D721Med (cell line): ENCODE measurements around the gene TSC22D3.

Source experiments
- DNase-seq: peaks from one replicate; pipeline ENCODE4 v3.0.0; 2011; ENCODE audit warnings: low spot score; ENCODE audit not compliant: insufficient read length
- FAIRE-seq: peaks from 2 replicates; lab custom pipeline; 2011; peaks lifted over from hg19 to GRCh38; lab: Jason Lieb, UNC
- TF ChIP-seq, protein P1 (sequence below): IDR thresholded peaks from 2 replicates; pipeline ENCODE4 v1.5.1; 2012; ENCODE audit warnings: mild to moderate bottlenecking, control low read depth; ENCODE audit not compliant: insufficient read depth; ENCODE audit errors: missing control alignments

TSC22D3 gene

DNA sequence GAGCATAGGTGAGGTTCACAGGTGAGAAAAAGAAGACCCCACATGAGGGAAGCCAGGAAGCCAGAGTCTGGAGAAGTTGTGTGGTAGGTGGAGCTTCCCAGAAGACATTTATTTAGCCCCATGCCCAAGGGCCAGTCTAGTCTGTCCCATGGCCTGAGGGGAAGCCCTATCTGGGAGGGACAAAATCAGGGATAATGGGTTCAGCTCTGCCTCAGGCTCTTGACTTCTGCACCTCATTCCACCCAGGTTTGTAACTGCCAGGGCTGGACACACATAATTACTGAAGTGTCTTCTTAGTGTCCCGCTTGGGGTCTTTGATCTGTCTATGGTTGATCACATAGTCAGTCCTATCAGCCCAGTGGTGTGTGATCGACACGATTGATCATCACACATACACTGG lies 36.0 kb downstream of the TSC22D3 start:
- no peak for FAIRE-seq
- DNase-seq, result no peak
- TF ChIP-seq, protein P1, sequence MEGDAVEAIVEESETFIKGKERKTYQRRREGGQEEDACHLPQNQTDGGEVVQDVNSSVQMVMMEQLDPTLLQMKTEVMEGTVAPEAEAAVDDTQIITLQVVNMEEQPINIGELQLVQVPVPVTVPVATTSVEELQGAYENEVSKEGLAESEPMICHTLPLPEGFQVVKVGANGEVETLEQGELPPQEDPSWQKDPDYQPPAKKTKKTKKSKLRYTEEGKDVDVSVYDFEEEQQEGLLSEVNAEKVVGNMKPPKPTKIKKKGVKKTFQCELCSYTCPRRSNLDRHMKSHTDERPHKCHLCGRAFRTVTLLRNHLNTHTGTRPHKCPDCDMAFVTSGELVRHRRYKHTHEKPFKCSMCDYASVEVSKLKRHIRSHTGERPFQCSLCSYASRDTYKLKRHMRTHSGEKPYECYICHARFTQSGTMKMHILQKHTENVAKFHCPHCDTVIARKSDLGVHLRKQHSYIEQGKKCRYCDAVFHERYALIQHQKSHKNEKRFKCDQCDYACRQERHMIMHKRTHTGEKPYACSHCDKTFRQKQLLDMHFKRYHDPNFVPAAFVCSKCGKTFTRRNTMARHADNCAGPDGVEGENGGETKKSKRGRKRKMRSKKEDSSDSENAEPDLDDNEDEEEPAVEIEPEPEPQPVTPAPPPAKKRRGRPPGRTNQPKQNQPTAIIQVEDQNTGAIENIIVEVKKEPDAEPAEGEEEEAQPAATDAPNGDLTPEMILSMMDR, result no peak

DNA sequence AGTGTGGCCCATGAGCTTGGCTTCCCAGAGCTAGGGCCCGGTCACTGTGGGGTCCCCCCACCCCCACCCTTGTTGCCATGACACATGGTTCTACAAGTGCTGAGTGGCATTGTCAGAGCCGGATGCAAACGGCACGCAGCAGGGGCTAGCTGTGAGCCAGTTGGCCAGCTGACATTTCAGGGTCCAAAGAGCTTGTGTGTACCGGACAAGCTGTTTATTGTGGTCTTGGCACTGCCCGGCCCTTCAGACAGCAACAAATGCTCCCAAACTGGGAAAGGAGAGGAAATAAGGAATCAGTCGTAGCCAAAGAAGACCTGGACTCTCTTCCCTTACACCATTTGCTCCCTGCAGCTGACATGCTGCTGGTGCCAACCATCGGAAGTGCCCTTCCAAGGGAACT lies 36.8 kb downstream of the TSC22D3 start:
- DNase-seq (no peak), FAIRE-seq (no peak)
- TF ChIP-seq, protein P1, result no peak

DNA sequence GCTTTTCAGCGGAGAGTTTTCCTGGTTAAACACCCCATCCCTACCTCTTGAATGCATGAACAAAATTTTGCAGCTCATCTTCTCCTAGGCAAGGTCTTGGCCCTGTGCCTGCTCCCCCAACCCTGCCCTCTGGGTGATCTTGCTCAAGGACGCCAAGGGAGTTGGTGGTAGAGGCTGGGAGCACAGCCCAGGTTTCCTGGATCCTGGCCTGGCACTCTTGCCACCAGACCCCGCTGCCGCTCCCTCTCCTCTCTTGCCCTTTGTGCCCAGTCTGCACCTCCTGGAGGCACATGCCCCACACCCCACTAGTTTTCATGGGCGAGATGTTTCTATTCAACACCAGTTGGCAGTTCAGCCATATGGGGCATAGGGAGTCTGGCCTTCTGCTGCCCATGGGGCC lies 37.3 kb downstream of the TSC22D3 start:
- TF ChIP-seq, protein P1, result no peak
- DNase-seq (no peak), FAIRE-seq (no peak)

DNA sequence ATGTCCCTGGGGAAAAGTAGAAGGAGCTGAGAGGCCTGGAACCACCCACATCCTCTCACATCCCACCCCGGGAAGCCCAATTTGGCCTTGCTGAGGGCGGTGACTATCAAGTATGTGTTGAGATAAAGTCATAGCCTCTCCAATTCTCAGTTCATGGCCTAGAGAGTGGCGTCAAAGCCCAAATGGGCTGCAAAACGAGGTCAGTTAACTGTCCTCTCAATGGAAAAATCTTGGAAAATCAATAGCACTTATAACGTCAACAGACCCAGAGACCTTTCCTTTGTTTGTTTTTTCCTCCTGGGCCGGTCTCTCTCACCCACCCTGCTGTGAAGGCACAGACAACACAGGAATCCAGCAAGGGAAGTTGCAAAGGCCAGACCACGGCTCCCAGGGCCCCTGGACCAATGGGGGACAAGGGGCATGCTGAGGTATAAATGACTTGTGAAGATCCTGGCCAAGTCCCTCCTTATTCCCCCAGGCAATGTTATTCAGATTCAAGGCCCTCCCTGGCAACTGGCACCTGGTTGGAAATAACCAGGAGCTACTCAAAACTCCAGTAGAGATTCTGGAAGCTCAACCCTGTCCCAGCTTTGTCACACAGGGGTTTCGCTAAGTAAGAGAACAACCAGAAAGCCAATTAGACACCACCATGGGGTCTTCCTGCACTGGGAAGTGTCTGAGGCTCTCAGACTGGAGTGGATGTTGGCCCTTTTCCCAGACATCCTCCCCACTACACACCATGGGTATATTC lies 38.6 kb downstream of the TSC22D3 start:
- DNase-seq, result no peak
- no peak for FAIRE-seq
- TF ChIP-seq, protein P1, result no peak

DNA sequence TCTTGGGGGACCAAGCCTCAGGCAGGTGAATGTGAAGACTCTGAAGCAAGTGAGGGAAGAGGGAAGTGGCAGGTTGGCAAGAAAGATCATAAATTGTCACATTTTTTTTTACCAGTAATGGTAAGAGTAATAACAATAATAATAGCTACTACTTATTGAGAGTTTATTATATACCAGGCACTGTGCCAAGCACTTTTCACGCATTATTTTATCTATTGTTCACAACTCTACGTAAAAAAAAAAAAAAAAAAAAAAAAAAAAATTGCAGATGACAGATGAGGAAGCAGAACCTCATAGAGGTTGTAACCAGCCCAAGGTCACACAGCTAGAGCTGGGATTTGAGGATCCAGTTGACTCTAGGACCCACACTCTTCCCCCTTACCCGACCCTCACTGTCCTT lies 40.9 kb downstream of the TSC22D3 start:
- TF ChIP-seq, protein P1, result no peak
- no peak for FAIRE-seq

DNA sequence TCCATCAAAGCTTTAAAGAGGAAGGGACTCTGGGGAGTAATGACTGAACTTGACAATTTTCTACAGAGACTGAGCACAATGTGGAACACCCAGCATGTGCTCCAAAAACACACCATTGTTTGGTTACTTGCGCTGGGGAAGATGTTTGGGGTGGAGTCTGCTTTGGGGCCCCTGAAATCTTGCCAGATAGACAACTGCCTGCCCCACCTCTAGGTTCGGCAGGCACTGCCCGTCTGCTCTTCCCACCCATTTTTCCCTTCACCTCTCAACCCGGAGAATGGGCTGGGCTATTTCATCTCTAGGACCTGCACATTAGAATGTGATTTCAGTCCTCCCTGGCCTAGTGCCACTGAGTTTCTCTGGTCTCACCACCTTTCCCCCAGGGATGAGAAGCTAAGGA lies 41.9 kb downstream of the TSC22D3 start:
- no peak for DNase-seq
- no peak for FAIRE-seq
- TF ChIP-seq, protein P1, result no peak

More for the DNA sequence above, 40.9 kb downstream of the TSC22D3 start:
- no peak for DNase-seq

DNA sequence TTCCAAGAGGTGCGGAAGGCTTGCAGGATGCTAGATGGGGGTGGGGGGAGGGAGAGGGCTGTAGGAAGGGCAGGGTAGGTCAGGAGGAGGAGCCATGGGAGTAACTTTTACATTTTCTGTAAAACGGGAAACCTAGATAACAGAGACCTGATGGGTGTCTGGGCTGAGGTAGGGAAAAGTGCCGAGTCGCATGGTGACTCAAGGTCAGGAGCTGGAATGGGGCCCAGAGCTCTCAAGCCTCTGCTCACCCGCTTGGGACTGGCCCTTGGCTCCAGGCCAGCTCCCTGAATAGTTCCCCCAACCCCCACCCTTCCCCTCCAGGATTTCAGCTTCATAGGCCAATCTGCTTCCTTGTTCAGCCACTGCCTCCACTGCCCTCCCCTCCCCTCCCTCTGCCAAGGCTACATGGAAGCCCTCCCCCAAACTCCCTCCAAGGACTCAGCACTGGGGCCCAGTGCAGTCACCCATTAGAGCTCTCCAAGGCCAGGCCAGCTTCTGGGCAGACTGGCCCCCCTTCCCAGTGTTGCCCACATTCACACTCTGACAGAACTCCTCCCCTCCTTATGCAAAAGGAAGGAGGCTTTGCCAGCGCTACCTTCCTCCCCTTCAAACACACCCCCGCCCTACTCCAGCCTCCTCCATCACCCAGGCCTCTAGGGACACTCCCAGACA lies 43.6 kb downstream of the TSC22D3 start:
- DNase-seq (no peak), FAIRE-seq (no peak)
- TF ChIP-seq, protein P1, result no peak
